ENCODE results near the gene CCKAR.

DNA sequence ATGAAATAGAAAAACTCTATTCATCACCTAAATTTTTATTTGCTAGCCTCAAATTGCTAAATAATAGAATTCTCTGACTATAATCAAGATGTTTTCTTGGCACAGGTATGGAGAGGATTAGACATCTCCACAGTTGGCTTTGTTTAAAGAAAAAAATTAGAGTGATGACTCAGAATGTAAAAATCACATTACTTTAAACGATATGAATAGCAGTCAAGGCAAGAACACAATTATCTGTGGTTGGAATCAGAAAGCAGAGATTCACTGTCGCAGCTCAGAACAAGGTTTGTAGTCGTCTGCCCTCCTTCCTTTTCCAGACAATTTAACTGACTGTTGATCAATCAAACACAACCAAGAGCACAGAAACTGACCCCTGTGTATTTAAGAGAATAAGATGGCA lies 32.2 kb upstream of the CCKAR start:
- TF ChIP-seq, protein P1, sequence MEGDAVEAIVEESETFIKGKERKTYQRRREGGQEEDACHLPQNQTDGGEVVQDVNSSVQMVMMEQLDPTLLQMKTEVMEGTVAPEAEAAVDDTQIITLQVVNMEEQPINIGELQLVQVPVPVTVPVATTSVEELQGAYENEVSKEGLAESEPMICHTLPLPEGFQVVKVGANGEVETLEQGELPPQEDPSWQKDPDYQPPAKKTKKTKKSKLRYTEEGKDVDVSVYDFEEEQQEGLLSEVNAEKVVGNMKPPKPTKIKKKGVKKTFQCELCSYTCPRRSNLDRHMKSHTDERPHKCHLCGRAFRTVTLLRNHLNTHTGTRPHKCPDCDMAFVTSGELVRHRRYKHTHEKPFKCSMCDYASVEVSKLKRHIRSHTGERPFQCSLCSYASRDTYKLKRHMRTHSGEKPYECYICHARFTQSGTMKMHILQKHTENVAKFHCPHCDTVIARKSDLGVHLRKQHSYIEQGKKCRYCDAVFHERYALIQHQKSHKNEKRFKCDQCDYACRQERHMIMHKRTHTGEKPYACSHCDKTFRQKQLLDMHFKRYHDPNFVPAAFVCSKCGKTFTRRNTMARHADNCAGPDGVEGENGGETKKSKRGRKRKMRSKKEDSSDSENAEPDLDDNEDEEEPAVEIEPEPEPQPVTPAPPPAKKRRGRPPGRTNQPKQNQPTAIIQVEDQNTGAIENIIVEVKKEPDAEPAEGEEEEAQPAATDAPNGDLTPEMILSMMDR (IDR thresholded peaks at IDR 0.05; ENCODE audit: insufficient read depth, low read depth, low read length), result no peak
- no peak for TF ChIP-seq EZH2 (IDR thresholded peaks at IDR 0.05; ENCODE audit: insufficient read depth, low read length)

All from astrocyte (in vitro differentiated cells and primary cell).